Endothelial cell of umbilical vein (primary cell): ENCODE results near the gene BACH2. TPM values are rescaled to one million over a fixed set of nuclear protein-coding genes. Genes with fewer than 3 reads are reported as not detected.

Experiments used
- BruUV-seq: library from RNA; stranded (reverse); fragments of 400-500 nt; replicated peaks from 2 replicates; lab custom pipeline; 2021; lab: Mats Ljungman, UMichigan
- CTCF ChIA-PET: fragments of 300-600, 350-600 bp; sonication (Branson Sonifier 250); formaldehyde crosslinking; loops from one replicate; lab custom pipeline; 2021; ENCODE audit warnings: antibody characterized with exemption, inconsistent platforms; lab: Charles Lee
- POLR2A ChIA-PET: fragments of 300-600, 350-600 bp; sonication (Branson Sonifier 250); formaldehyde crosslinking; loops from one replicate; lab custom pipeline; 2021; ENCODE audit warnings: antibody characterized with exemption, inconsistent platforms; lab: Charles Lee
- DNase-seq: peaks from one replicate; pipeline ENCODE4 v3.0.0-alpha.2; 2011; ENCODE audit warnings: low read depth, low spot score
- FAIRE-seq: peaks from 2 replicates; lab custom pipeline; 2011; peaks lifted over from hg19 to GRCh38; lab: Jason Lieb, UNC
- H2AFZ ChIP-seq: 2 replicates; pipeline ENCODE4 v1.6.0; 2012; ENCODE audit warnings: low read depth, low read length, control low read depth, inconsistent platforms
- H3K27ac ChIP-seq: 2 replicates; pipeline ENCODE4 v1.5.1; 2011; ENCODE audit warnings: low read depth, mild to moderate bottlenecking, control low read depth, low read length, moderate library complexity; ENCODE audit not compliant: insufficient read depth
- H3K27me3 ChIP-seq, 2 experiments: 2 replicates each; pipeline versions ENCODE4 v1.6.0 to v1.6.1; 2011; ENCODE audit warnings: low read length in 2 of 2, mixed read lengths in 1 of 2; ENCODE audit not compliant: control insufficient read depth in 2 of 2, insufficient read depth in 2 of 2
- H3K36me3 ChIP-seq, 2 experiments: 2 replicates in 1 of 2; 3 replicates in 1 of 2; pipeline ENCODE4 v1.5.1; 2011; ENCODE audit warnings: low read length in 2 of 2, mild to moderate bottlenecking in 1 of 2, moderate library complexity in 1 of 2; ENCODE audit not compliant: control insufficient read depth in 2 of 2, insufficient read depth in 2 of 2; ENCODE audit errors: extremely low read depth in 1 of 2
- H3K4me1 ChIP-seq: 3 replicates; pipeline ENCODE4 v1.5.1; 2011; ENCODE audit warnings: mild to moderate bottlenecking, low read length; ENCODE audit not compliant: control insufficient read depth, insufficient read depth; ENCODE audit errors: extremely low read depth
- H3K4me2 ChIP-seq: 2 replicates; pipeline ENCODE4 v1.6.1; 2011; ENCODE audit warnings: low read length, control low read depth, mixed read lengths; ENCODE audit not compliant: insufficient read depth
- H3K4me3 ChIP-seq, 3 experiments: fragments of 200-600 bp in 1 of 3; sonication (generic), shearing (Covaris generic) in 1 of 3; replicated peaks in 1 of 3; 2 replicates each; pipeline ENCODE4 v1.5.1; 2011 to 2016; ENCODE audit warnings: control low read depth in 3 of 3, low read length in 3 of 3, mild to moderate bottlenecking in 2 of 3, inconsistent platforms in 1 of 3, low read depth in 1 of 3, moderate library complexity in 1 of 3; ENCODE audit not compliant: insufficient read depth in 1 of 3
- H3K79me2 ChIP-seq: 2 replicates; pipeline ENCODE4 v1.6.0; 2012; ENCODE audit warnings: low read length, inconsistent platforms; ENCODE audit not compliant: control insufficient read depth, insufficient read depth
- H3K9ac ChIP-seq: replicated peaks from 2 replicates; pipeline ENCODE3; 2011; ENCODE audit warnings: low read length, control low read depth; ENCODE audit not compliant: insufficient read depth; ENCODE audit errors: extremely low read depth
- H3K9me1 ChIP-seq: replicated peaks from 3 replicates; pipeline ENCODE4 v1.6.0; 2011; ENCODE audit warnings: mild to moderate bottlenecking, low read length; ENCODE audit not compliant: control insufficient read depth, insufficient read depth; ENCODE audit errors: extremely low read depth
- H3K9me3 ChIP-seq: replicated peaks from 2 replicates; pipeline ENCODE4 v1.5.1; 2012; ENCODE audit warnings: low read length, inconsistent platforms; ENCODE audit not compliant: control insufficient read depth, insufficient read depth
- H4K20me1 ChIP-seq: replicated peaks from 2 replicates; pipeline ENCODE3; 2011; ENCODE audit warnings: mild to moderate bottlenecking, low read length; ENCODE audit not compliant: control insufficient read depth, insufficient read depth; ENCODE audit errors: extremely low read depth
- CTCF ChIP-seq, 2 donors: IDR thresholded peaks; 1 replicate in 1 of 2; 2 replicates in 1 of 2; pipeline ENCODE4 v1.5.1; 2011; ENCODE audit warnings: low read length in 2 of 2, mild to moderate bottlenecking in 2 of 2, moderate library complexity in 2 of 2, control low read depth in 1 of 2, inconsistent platforms in 1 of 2, low read depth in 1 of 2; ENCODE audit not compliant: insufficient read depth in 1 of 2; ENCODE audit errors: extremely low read depth in 1 of 2
- EZH2 ChIP-seq: IDR thresholded peaks from 2 replicates; pipeline ENCODE4 v1.6.1; 2012; ENCODE audit warnings: borderline replicate concordance, low read depth, mild to moderate bottlenecking, moderate library complexity, low read length, inconsistent platforms; ENCODE audit not compliant: severe bottlenecking
- FOS ChIP-seq: IDR thresholded peaks from 2 replicates; pipeline ENCODE4 v1.6.1; 2011; ENCODE audit warnings: mild to moderate bottlenecking, low read length, moderate library complexity, borderline replicate concordance; ENCODE audit not compliant: insufficient read depth
- GATA2 ChIP-seq: IDR thresholded peaks from 2 replicates; pipeline ENCODE4 v1.7.0; 2011; ENCODE audit warnings: low read depth, mild to moderate bottlenecking, moderate library complexity, mixed read lengths, low read length; ENCODE audit not compliant: insufficient read length, insufficient read depth
- JUN ChIP-seq: IDR thresholded peaks from 2 replicates; pipeline ENCODE4 v1.6.1; 2011; ENCODE audit warnings: borderline replicate concordance, low read depth; ENCODE audit not compliant: insufficient read length, insufficient read depth
- MAX ChIP-seq: IDR thresholded peaks from 2 replicates; pipeline ENCODE4 v1.6.1; 2011; ENCODE audit not compliant: insufficient read depth, insufficient read length
- MYC ChIP-seq: IDR thresholded peaks from one replicate; pipeline ENCODE4 v1.6.1; 2011; ENCODE audit warnings: mild to moderate bottlenecking, low read depth, low read length
- POLR2A ChIP-seq: IDR thresholded peaks from 2 replicates; pipeline ENCODE4 v1.6.1; 2012; ENCODE audit warnings: low read depth, mild to moderate bottlenecking, control low read depth, low read length
- POLR2AphosphoS5 ChIP-seq: IDR thresholded peaks from 2 replicates; pipeline ENCODE4 v1.6.1; 2012; ENCODE audit warnings: low read depth, mild to moderate bottlenecking, control low read depth, low read length, moderate library complexity; ENCODE audit not compliant: insufficient read depth
- dilution Hi-C: fragments of 300-500 bp; cut with MboI; formaldehyde crosslinking; loops from one replicate; pipeline ENCODE4 v1.15.0; 2019; ENCODE audit warnings: low sequenced_read_pairs; ENCODE audit not compliant: extremely low pct_ligation_motif_present
- intact Hi-C: fragments of 100-400 bp; cut with micrococcal nuclease; formaldehyde crosslinking; loops from one replicate; pipeline ENCODE4 v1.10.0; 2022
- polyA plus RNA-seq, 4 experiments: library from polyadenylated mRNA; depleted of rRNA in 3 of 4; stranded (reverse) in 3 of 4; unstranded in 1 of 4; fragments of >200 nt; gene quantifications; 2 replicates each; pipeline versions ENCODE4 v1.2.1 to v1.2.3, GENCODE V29; 2011 to 2012; ENCODE audit warnings: missing spikeins in 1 of 4
- total RNA-seq: library from RNA; stranded (reverse); gene quantifications from 2 replicates; pipeline ENCODE4 v1.2.3, GENCODE V29; 2021

The BACH2 gene
- total and polyA plus RNA-seq, 2 donors (not counting 3 experiments of a cell fraction or from before 2014, with no cell fraction given) = 1.7 to 5.6 TPM

GRCh38 chr6:90194371-90194841 is 102.2 kb downstream of the BACH2 start:
- no peaks in the 10 kb centered on the region for H3K9me1 ChIP-seq
- H3K27me3 ChIP-seq = no peaks in the 10 kb centered on the region
- intact Hi-C loops = no loop called here
- H3K4me2 ChIP-seq = peak overlapping the region; percentile 28
- dilution Hi-C loops = no loop called here
- H3K79me2 ChIP-seq = no peaks in the 10 kb centered on the region
- no peak overlapping the region for H3K27ac ChIP-seq
- no peaks in the 10 kb centered on the region for H3K36me3 ChIP-seq
- peaks cover 5% of the 10 kb centered on the region for H3K4me1 ChIP-seq
- H3K9me3 ChIP-seq = no peaks in the 10 kb centered on the region
- DNase-seq (peak; percentile 67), FAIRE-seq (peak; percentile 4)
- no peak overlapping the region for H3K9ac ChIP-seq
- ChIA-PET CTCF (interaction anchor here (0.7 to 1.2 kb wide), 7 partner anchors 10 to 254 kb away, joined by 3 to 6 read pairs (median 3); no protein-coding TSS in a partner anchor), POLR2A (interaction anchor here (0.9 kb wide), 1 partner anchor 24 kb away, joined by 3 read pairs; no protein-coding TSS in a partner anchor)
- H2AFZ ChIP-seq = no peak overlapping the region
- no peak overlapping the region for H3K4me3 ChIP-seq
- BruUV-seq = no TSS peak
- no peaks in the 10 kb centered on the region for H4K20me1 ChIP-seq
- TF ChIP-seq GATA2 = no peak
- no peak for TF ChIP-seq FOS
- no peak for TF ChIP-seq EZH2
- no peak for TF ChIP-seq JUN
- TF ChIP-seq CTCF (IDR thresholded peaks at IDR 0.05; ENCODE audit: extremely low read depth in 1 of 2, insufficient read depth in 1 of 2, low read depth in 1 of 2, low read length in 2 of 2) = no peak
- TF ChIP-seq MYC = no peak
- no peak for TF ChIP-seq POLR2A
- TF ChIP-seq MAX = no peak
- TF ChIP-seq POLR2AphosphoS5 = no peak
